Bone marrow (tissue), 2 donors: ENCODE data around the gene CXCL14.
"Not testable (repeated sequence)": the region's sequence is repeated elsewhere in the genome, so short reads cannot be mapped to it uniquely, and the experiment has no call there.

ENCODE experiments used
- DNase-seq, 2 donors: peaks; one replicate each; lab custom pipeline; 2025; lab: John Stamatoyannopoulos, UW

CXCL14 gene

GRCh38 chr5:135543001-135543484 lies 35.7 kb downstream of the CXCL14 start:
- no peak for DNase-seq

GRCh38 chr5:135541807-135542502 lies 36.8 kb downstream of the CXCL14 start:
- no peak for DNase-seq

- no peak for DNase-seq
Observed at GRCh38 chr5:135539430-135540005, 39.3 kb downstream of the CXCL14 start.

GRCh38 chr5:135538261-135538660 lies 40.5 kb downstream of the CXCL14 start:
- no peak for DNase-seq

GRCh38 chr5:135537745-135538144 lies 41.0 kb downstream of the CXCL14 start:
- no peak for DNase-seq

- no peak for DNase-seq
Observed at GRCh38 chr5:135537271-135537670, 41.5 kb downstream of the CXCL14 start.

- no peak for DNase-seq
Observed at GRCh38 chr5:135535820-135536801, 42.7 kb downstream of the CXCL14 start, which contains the start of gene NEUROG1. TSS of gene NEUROG1 (minus strand) at chr5:135535964. CDS start at chr5:135535690, 274 bp downstream.

- DNase-seq = no peak
Observed at GRCh38 chr5:135535420-135535819, 43.4 kb downstream of the CXCL14 start.

GRCh38 chr5:135534609-135535419 lies 44.0 kb downstream of the CXCL14 start:
- no peak for DNase-seq

- DNase-seq = no peak
Observed at GRCh38 chr5:135533794-135534193, 45.0 kb downstream of the CXCL14 start.

- DNase-seq = no peak
Observed at GRCh38 chr5:135533334-135533733, 45.5 kb downstream of the CXCL14 start.

- DNase-seq = not testable (repeated sequence)
Observed at GRCh38 chr5:135529576-135529975, 49.2 kb downstream of the CXCL14 start.

- no peak for DNase-seq
Observed at GRCh38 chr5:135526924-135527323, 51.9 kb downstream of the CXCL14 start.

- DNase-seq = no peak
Observed at GRCh38 chr5:135521964-135522363, 56.8 kb downstream of the CXCL14 start.
